Activated CD4-positive, alpha-beta memory T cell treated with anti-CD3 and anti-CD28 coated beads for 36 hours (primary cell): ENCODE measurements around the gene MSI1. TPM values are rescaled to one million over a fixed set of nuclear protein-coding genes. Genes with fewer than 3 reads are reported as not detected.

Source experiments
- CTCF ChIA-PET: fragments of 350-600 bp; sonication (Branson Sonifier 250); formaldehyde crosslinking; loops from one replicate; lab custom pipeline; 2021; ENCODE audit warnings: antibody characterized with exemption, inconsistent platforms; lab: Charles Lee
- POLR2A ChIA-PET: fragments of 350-600 bp; sonication (Branson Sonifier 250); formaldehyde crosslinking; loops from one replicate; lab custom pipeline; 2021; ENCODE audit warnings: antibody characterized with exemption; lab: Charles Lee
- DNase-seq: peaks from one replicate; pipeline ENCODE4 v3.0.0-alpha.2; 2020
- H3K27ac Mint-ChIP-seq: one replicate; pipeline ENCODE4 v1.8.0; 2021; ENCODE audit warnings: mixed read lengths
- H3K27me3 Mint-ChIP-seq: one replicate; pipeline ENCODE4 v1.8.0; 2021; ENCODE audit warnings: mixed read lengths
- H3K36me3 Mint-ChIP-seq: one replicate; pipeline ENCODE4 v1.8.0; 2021; ENCODE audit warnings: mixed read lengths
- H3K4me1 Mint-ChIP-seq: one replicate; pipeline ENCODE4 v1.8.0; 2021; ENCODE audit warnings: low read depth, mixed read lengths
- H3K4me3 Mint-ChIP-seq: one replicate; pipeline ENCODE4 v1.8.0; 2021; ENCODE audit warnings: mild to moderate bottlenecking, mixed read lengths
- H3K9me3 Mint-ChIP-seq: one replicate; pipeline ENCODE4 v1.8.0; 2021; ENCODE audit warnings: mixed read lengths
- intact Hi-C: fragments of 100-400 bp; cut with micrococcal nuclease; formaldehyde crosslinking; loops from one replicate; pipeline ENCODE4 v1.15.1; 2023
- total RNA-seq, 2 experiments: library from RNA; stranded (reverse); gene quantifications; one replicate each; pipeline ENCODE4 v1.2.3, GENCODE V29; 2021

MSI1 gene
- total RNA-seq, 2 experiments from 2014 or later: 1.5 to 2.7 TPM

DNA sequence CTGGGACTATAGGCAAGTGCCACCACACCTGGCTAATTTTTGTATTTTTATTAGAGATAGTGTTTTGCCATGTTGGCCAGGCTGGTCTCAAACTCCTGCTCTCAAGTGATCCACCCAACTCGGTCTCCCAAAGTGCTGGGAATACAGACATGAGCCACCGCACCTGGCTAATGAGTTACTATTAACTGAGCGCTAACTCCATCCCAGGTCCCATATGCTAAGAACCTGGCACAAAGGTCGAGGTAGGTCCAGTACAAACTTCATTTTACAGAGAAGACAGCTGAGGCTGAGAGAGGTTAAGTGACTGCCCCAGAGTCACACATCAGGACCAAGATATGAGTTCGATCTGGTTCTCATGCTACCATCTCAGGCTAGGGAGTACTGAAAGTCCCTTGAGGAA lies 36.9 kb downstream of the MSI1 start:
- POLR2A ChIA-PET: no interaction called here
- H3K27me3 Mint-ChIP-seq: peaks cover 5% of the 10 kb centered on the region
- intact Hi-C loops: no loop called here
- H3K27ac Mint-ChIP-seq: no peak overlapping the region
- DNase-seq: no peak
- no peak overlapping the region for H3K4me3 Mint-ChIP-seq
- no peaks in the 10 kb centered on the region for H3K4me1 Mint-ChIP-seq
- CTCF ChIA-PET: interaction anchor here (1.4 kb wide), 1 partner anchor 25 kb away, joined by 4 read pairs; no protein-coding TSS in a partner anchor
- H3K9me3 Mint-ChIP-seq: peaks cover 13% of the 10 kb centered on the region
- H3K36me3 Mint-ChIP-seq: no peaks in the 10 kb centered on the region

DNA sequence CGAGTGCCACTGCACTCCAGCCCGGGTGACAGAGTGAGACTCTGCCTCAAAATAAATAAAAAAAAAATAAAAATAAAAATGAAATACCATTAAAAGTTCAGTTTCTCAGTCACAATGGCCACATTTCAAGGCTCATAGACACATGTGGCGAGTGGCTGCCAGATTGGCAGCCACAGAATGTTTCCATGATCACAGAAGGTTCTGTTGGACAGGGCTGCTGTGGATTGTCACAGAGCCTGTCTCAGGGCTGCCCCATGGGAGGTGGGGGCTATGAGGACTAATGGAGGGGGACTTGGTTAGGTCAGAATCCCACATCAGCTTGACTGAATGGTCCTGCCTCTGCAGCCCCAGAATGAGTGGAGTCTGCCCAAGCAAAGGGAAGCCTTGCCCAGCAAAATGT lies 37.6 kb downstream of the MSI1 start:
- intact Hi-C loops: no loop called here
- DNase-seq: no peak
- Mint-ChIP-seq H3K9me3 (peaks cover 7% of the 10 kb centered on the region), H3K27me3 (peaks cover 5% of the 10 kb centered on the region), H3K36me3 (no peaks in the 10 kb centered on the region), H3K4me1 (no peaks in the 10 kb centered on the region), H3K27ac (no peak overlapping the region), H3K4me3 (no peak overlapping the region)
- CTCF ChIA-PET: interaction anchor here (1.4 kb wide), 1 partner anchor 26 kb away, joined by 4 read pairs; no protein-coding TSS in a partner anchor
- POLR2A ChIA-PET: no interaction called here

DNA sequence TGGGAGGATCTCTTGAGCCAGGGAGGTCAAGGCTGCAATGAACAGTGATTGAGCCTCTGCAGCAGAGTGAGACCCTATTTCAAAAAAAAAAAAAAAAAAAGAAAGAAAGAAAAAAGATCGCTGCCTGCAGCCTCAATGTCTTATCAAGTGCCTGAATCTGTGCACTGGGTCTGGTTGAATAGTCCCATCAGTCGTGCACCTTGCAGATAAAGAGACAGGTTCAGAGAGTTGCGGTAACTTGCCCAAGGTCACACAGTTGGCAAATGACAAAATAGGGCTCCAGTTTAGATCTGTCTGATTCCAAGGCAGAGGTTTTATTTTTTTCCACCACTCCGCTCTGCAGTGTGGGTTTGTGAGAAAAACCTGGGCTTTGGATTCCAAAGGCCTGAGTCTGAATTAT lies 40.7 kb downstream of the MSI1 start:
- POLR2A ChIA-PET: interaction anchor here (1.2 kb wide), 1 partner anchor 36 kb away, joined by 5 read pairs; the partner anchor contains the start of gene RNU4-2
- DNase-seq: no peak
- Mint-ChIP-seq H3K27me3 (peaks cover 2% of the 10 kb centered on the region), H3K27ac (no peak overlapping the region), H3K36me3 (no peaks in the 10 kb centered on the region), H3K4me1 (peaks cover 2% of the 10 kb centered on the region), H3K9me3 (no peaks in the 10 kb centered on the region), H3K4me3 (no peak overlapping the region)
- CTCF ChIA-PET: no interaction called here
- intact Hi-C loops: no loop called here

DNA sequence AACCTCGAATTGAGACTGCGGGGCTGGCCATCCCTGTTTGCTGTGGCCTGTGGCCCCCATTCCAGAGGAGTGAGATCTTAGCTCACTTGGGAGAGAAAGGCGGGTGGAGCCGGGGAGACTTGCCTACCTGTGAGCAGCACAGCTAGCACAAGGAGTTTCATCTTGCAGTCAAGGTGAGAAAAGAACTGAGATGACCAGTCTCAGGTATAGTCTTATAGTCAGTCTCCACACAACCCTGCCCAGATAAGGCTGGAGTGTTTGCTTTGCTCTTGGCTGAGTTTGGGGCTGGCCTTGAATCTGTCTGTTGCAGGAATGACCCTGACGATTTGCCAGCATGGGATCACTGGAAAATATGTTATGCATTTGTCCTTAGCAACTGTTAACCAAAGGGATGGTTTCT lies 41.4 kb downstream of the MSI1 start, which contains the start of gene PLA2G1B:
PLA2G1B (minus strand) TSS at position 187 of the 400 bp plus-strand sequence; CDS start at position 161, 26 bp downstream.
- intact Hi-C loops: no loop called here
- peaks cover 2% of the 10 kb centered on the region for H3K27me3 Mint-ChIP-seq
- no peak for DNase-seq
- H3K4me3 Mint-ChIP-seq: no peak within 1 kb of the TSS
- no peaks in the 10 kb centered on the region for H3K36me3 Mint-ChIP-seq
- POLR2A ChIA-PET: interaction anchor here (1.2 kb wide), 1 partner anchor 36 kb away, joined by 5 read pairs; the partner anchor contains the start of gene RNU4-2
- CTCF ChIA-PET: interaction anchor here (1.0 to 2.1 kb wide), 6 partner anchors 10 to 254 kb away, joined by 3 to 10 read pairs (median 6); partner anchors contain the start of gene POP5
- peaks cover 2% of the 10 kb centered on the region for H3K4me1 Mint-ChIP-seq
- no peaks in the 10 kb centered on the region for H3K9me3 Mint-ChIP-seq
- no peak within 1 kb of the TSS for H3K27ac Mint-ChIP-seq

DNA sequence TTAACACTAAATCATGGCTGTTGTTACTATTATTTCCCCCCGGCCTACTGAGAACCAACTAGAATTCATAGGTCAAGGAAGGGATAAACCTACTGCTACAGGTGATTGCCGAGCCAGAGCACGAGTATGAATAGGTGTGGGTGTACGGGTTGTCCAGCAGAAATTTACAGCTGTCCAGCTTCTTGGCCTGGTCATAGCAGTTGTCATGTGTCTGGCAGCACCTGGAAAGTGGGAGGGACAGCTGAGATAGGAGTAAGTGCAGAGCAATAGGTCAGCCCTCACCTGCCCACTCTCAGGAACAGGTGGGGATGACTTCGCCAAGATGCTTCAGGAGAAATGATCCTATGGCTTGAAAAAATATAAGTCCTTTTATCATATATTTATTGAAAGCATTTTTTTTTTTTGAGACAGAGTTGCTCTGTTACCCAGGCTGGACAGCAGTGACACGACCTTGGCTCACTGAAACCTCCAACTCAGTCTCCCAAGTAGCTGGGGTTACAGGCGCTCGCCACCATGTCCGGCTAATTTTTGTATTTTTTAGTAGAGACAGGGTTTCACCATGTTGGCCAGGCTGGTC lies 44.0 kb downstream of the MSI1 start:
- ChIA-PET POLR2A (interaction anchor here (0.6 to 0.7 kb wide), 2 partner anchors 33 to 101 kb away, joined by 3 to 4 read pairs; partner anchors contain the start of gene RNU4-2), CTCF (interaction anchor here (0.6 to 1.2 kb wide), 8 partner anchors 10 to 323 kb away, joined by 3 to 5 read pairs (median 3); partner anchors contain the start of genes PXN and SRSF9)
- Mint-ChIP-seq H3K4me1 (peaks cover 2% of the 10 kb centered on the region), H3K9me3 (no peaks in the 10 kb centered on the region), H3K27me3 (no peaks in the 10 kb centered on the region), H3K27ac (no peak overlapping the region), H3K4me3 (no peak overlapping the region), H3K36me3 (no peaks in the 10 kb centered on the region)
- intact Hi-C loops: loop anchor here (1.0 to 2.0 kb wide), 4 partner anchors 8 to 362 kb away; partner anchors contain the start of genes COX6A1, MLEC and POP5
- no peak for DNase-seq

DNA sequence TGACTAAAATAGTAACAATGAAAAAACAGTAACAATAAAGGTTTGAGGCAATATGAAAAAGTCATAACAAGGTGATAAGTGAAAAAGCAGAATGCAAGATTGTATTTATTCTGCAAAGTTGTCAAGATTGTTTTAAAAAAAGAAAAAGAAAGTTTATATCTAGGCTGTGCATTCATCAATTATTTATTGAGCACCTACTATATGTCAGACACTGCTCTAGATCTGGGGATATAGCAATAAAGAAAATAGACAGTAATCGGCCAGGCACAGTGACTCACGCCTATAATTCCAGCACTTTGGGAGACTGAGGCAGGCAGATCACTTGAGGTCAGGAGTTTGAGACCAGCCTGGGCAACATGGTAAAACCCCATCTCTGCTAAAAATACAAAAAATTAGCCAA lies 45.2 kb downstream of the MSI1 start:
- ChIA-PET POLR2A (interaction anchor here (0.7 to 1.1 kb wide), 2 partner anchors 9 to 31 kb away, joined by 3 to 4 read pairs; partner anchors contain the start of gene RNU4-1), CTCF (interaction anchor here (0.7 kb wide), 2 partner anchors 17 to 104 kb away, joined by 3 to 4 read pairs; no protein-coding TSS in a partner anchor)
- H3K36me3 Mint-ChIP-seq: no peaks in the 10 kb centered on the region
- no peaks in the 10 kb centered on the region for H3K9me3 Mint-ChIP-seq
- DNase-seq: no peak
- peaks cover 2% of the 10 kb centered on the region for H3K4me1 Mint-ChIP-seq
- intact Hi-C loops: loop anchor here (2.0 kb wide), 3 partner anchors 115 to 363 kb away; partner anchors contain the start of genes COX6A1, MLEC and POP5
- H3K27ac Mint-ChIP-seq: no peak overlapping the region
- no peaks in the 10 kb centered on the region for H3K27me3 Mint-ChIP-seq
- no peak overlapping the region for H3K4me3 Mint-ChIP-seq

DNA sequence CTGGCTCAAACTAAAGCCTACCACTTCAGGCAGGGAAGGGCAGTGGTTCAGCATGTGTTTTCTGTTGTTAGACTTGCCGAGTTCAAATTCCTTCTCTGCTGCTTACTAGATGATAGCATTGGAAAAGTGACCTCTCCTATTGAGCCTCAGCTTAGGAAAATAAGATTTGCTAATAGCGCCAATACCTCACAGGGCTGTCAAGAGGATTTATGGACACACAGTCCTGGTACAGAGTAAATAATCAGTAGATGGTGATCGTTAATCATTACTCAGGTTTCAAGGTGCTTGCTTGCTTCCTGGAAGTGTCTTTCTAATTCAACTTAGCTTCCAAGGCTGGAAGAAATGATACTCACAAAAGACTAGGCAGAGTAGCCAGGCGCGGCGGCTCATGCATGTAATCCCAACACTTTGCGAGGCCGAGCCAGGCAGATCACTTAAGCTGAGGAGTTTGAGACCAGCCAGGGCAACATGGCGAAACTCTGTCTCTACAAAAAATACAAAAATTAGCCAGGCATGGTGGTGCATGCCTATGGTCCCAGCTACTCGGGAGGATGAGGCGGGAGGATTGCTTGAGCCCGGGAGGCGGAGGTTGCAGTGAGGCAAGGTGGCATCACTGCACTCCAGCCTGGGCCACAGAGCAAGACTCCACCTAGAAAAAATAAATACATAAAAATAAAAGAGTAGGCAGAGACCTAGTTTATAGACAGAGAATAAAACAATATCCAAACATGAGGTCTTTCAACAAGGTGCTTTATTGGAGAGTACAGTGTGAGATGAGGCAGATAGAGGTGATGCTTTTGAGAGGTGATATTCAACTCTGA lies 47.4 kb downstream of the MSI1 start:
- POLR2A ChIA-PET: no interaction called here
- H3K4me1 Mint-ChIP-seq: peaks cover 15% of the 10 kb centered on the region
- DNase-seq: no peak
- H3K4me3 Mint-ChIP-seq: no peak overlapping the region
- H3K36me3 Mint-ChIP-seq: no peaks in the 10 kb centered on the region
- intact Hi-C loops: no loop called here
- H3K27me3 Mint-ChIP-seq: no peaks in the 10 kb centered on the region
- no peak overlapping the region for H3K27ac Mint-ChIP-seq
- no peaks in the 10 kb centered on the region for H3K9me3 Mint-ChIP-seq
- CTCF ChIA-PET: interaction anchor here (0.6 to 2.8 kb wide), 4 partner anchors 20 to 1406 kb away, joined by 3 to 10 read pairs (median 4); partner anchors contain the start of genes PXN and SIRT4

DNA sequence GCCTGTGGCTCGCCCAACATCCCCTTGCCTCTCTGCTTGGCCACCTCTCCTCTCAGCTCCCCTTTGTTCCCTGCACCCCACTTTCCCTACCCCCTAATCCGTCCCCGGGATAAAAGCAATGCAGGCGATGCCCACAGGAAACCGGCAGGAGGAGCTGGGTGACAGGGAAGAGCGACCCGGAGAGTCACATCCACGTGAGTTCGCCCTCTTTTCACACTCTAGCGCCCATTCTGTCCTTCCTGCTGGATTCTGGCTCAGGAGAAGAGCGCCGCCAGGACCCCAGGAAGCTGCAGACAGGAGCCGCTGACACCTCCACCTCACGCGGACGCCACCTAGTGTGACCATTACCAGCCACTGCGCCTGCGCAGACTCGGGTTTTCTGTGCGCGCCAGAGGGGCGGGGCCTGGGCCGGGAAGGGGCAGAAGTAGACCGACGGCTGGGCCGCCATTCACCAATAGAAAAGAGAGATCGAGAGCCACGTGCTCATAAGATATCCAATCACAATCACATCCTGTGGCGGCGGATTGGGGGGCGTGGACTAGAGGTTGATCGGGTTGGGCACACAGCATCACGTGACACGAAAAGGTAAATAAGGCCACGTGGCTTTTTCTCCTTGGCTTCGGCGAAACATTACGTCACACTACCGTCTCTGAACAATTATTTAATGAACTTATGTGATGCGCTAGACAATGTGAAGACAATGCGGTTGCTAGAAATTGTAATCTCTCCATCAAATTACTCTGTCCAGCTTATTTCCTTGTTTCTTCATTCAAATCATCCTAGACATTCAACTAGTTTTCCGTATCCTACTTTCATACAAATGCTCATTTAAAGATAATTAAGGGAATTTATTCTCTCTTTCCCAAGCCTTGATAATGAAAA lies 51.5 kb downstream of the MSI1 start:
- H3K9me3 Mint-ChIP-seq: no peaks in the 10 kb centered on the region
- CTCF ChIA-PET: interaction anchor here (0.6 to 1.9 kb wide), 10 partner anchors 9 to 179 kb away, joined by 3 to 25 read pairs (median 5); partner anchors contain the start of genes PLA2G1B, RPLP0 and SIRT4

DNA sequence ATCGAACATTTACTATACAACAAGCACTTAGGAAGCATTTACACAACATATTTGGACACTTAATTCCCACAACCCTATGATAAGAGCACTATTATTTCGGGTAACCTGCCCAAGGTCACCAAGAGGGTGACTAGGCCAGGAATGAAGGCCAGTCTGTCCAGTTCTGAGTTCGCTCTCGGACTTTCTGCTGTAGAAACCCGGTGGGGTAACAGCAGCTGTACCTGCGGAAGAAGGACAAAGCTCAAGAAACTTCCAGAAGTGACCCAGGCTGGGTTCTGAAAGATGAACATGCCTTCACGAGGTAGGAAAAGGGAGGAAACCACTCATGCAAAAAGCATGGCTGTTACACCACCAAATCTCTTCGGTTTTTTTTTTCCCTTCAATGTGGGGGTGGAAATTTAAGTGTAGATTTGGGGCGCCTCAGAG lies 52.2 kb downstream of the MSI1 start:
- no peak for DNase-seq
- Mint-ChIP-seq H3K4me1 (peaks cover 13% of the 10 kb centered on the region), H3K9me3 (no peaks in the 10 kb centered on the region), H3K36me3 (no peaks in the 10 kb centered on the region), H3K4me3 (peak overlapping the region; percentile 90), H3K27ac (peak overlapping the region; percentile 88), H3K27me3 (no peaks in the 10 kb centered on the region)
- CTCF ChIA-PET: interaction anchor here (0.6 to 1.9 kb wide), 10 partner anchors 10 to 180 kb away, joined by 3 to 25 read pairs (median 5); partner anchors contain the start of genes PLA2G1B, RPLP0 and SIRT4
- POLR2A ChIA-PET: interaction anchor here (1.3 to 2.3 kb wide), 4 partner anchors 14 to 116 kb away, joined by 4 to 30 read pairs (median 8); partner anchors contain the start of genes RNU4-1, RNU4-2, RPLP0 and SIRT4
- intact Hi-C loops: loop anchor here (1.0 to 2.0 kb wide), 7 partner anchors 8 to 370 kb away; partner anchors contain the start of genes COQ5, COX6A1, MLEC and RNU4-1

More for the DNA sequence above, 51.5 kb downstream of the MSI1 start:
- Mint-ChIP-seq H3K27ac (peak overlapping the region; percentile 88), H3K4me1 (peaks cover 13% of the 10 kb centered on the region), H3K36me3 (no peaks in the 10 kb centered on the region), H3K4me3 (peak overlapping the region; percentile 90), H3K27me3 (no peaks in the 10 kb centered on the region)
- intact Hi-C loops: loop anchor here (1.0 to 2.0 kb wide), 7 partner anchors 8 to 369 kb away; partner anchors contain the start of genes COQ5, COX6A1, MLEC and RNU4-1
- DNase-seq: peak; percentile 100
- POLR2A ChIA-PET: interaction anchor here (0.6 to 2.3 kb wide), 5 partner anchors 15 to 117 kb away, joined by 3 to 30 read pairs (median 7); partner anchors contain the start of genes RNU4-1, RNU4-2, RPLP0 and SIRT4

DNA sequence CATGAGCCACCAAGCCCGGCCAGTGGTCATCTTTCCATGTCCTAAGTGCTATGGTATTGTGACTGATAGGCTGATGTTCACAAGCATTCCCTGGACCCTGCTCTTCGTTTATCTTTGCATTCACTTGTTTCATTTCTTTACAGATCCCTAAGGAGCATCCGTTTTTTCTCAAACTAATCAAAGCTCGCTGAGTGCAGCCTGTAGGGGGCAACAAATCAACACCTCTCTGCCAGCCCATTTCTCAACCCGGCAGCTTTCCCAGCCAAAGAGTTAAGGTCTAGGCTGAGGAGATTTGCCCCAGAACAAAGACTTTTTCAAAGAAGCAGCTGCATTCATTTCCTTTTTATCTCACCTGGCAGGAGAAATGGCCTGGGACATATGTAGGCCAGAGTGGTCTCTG lies 54.7 kb downstream of the MSI1 start:
- H3K4me1 Mint-ChIP-seq: peaks cover 13% of the 10 kb centered on the region
- intact Hi-C loops: no loop called here
- H3K27ac Mint-ChIP-seq: no peak overlapping the region
- no peak overlapping the region for H3K4me3 Mint-ChIP-seq
- no peak for DNase-seq
- H3K9me3 Mint-ChIP-seq: no peaks in the 10 kb centered on the region
- H3K27me3 Mint-ChIP-seq: no peaks in the 10 kb centered on the region
- ChIA-PET POLR2A (interaction anchor here (1.5 kb wide), 1 partner anchor 23 kb away, joined by 4 read pairs; the partner anchor contains the start of gene RNU4-2), CTCF (interaction anchor here (0.8 to 2.2 kb wide), 5 partner anchors 10 to 155 kb away, joined by 3 to 8 read pairs (median 5); partner anchors contain the start of gene SIRT4)
- H3K36me3 Mint-ChIP-seq: no peaks in the 10 kb centered on the region
